ENCODE measurements around the gene NRP1.

DNA sequence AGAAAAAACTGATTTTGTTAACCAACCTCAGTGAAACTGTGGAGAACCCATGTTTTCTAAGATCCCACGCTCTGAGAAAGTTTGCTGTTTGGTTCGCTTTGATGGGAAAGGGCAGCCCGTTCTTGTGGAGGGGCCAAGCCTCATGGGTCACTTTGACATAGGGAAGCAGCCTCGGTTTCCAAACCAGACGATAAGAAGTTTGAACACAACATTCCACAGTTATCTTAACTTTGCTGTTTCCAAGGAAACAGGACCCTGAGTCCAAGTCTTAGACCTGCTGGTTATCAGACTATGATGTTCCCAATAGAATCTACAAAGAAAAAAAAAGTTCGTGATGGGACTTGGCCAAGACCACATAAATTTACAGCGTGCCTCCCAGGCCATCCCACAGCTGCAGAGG is 182.3 kb downstream of the NRP1 start:
- TF ChIP-seq, protein P1, sequence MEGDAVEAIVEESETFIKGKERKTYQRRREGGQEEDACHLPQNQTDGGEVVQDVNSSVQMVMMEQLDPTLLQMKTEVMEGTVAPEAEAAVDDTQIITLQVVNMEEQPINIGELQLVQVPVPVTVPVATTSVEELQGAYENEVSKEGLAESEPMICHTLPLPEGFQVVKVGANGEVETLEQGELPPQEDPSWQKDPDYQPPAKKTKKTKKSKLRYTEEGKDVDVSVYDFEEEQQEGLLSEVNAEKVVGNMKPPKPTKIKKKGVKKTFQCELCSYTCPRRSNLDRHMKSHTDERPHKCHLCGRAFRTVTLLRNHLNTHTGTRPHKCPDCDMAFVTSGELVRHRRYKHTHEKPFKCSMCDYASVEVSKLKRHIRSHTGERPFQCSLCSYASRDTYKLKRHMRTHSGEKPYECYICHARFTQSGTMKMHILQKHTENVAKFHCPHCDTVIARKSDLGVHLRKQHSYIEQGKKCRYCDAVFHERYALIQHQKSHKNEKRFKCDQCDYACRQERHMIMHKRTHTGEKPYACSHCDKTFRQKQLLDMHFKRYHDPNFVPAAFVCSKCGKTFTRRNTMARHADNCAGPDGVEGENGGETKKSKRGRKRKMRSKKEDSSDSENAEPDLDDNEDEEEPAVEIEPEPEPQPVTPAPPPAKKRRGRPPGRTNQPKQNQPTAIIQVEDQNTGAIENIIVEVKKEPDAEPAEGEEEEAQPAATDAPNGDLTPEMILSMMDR (IDR thresholded peaks at IDR 0.05) = no peak
- no peak for TF ChIP-seq POLR2A (IDR thresholded peaks at IDR 0.05)
